Duodenal mucosa (tissue), 2 donors: ENCODE results near the gene STXBP1.

Source experiments
- H3K27ac ChIP-seq: one replicate; pipeline ENCODE4 v1.7.0; 2013; ENCODE audit warnings: low read depth, low read length
- H3K27me3 ChIP-seq, 2 donors: one replicate each; pipeline ENCODE4 v1.7.0; 2013; ENCODE audit warnings: low read length in 2 of 2, control low read depth in 1 of 2; ENCODE audit not compliant: insufficient read depth in 2 of 2, control insufficient read depth in 1 of 2
- H3K36me3 ChIP-seq, 2 donors: one replicate each; pipeline ENCODE4 v1.7.0; 2013; ENCODE audit warnings: low read length in 2 of 2, control low read depth in 1 of 2; ENCODE audit not compliant: insufficient read depth in 2 of 2, control insufficient read depth in 1 of 2
- H3K4me1 ChIP-seq, 2 donors: one replicate each; pipeline ENCODE4 v1.7.0; 2013; ENCODE audit warnings: low read length in 2 of 2, control low read depth in 1 of 2; ENCODE audit not compliant: insufficient read depth in 2 of 2, control insufficient read depth in 1 of 2
- H3K4me3 ChIP-seq, 2 donors: one replicate each; pipeline ENCODE4 v1.7.0; 2013; ENCODE audit warnings: low read length in 2 of 2, low read depth in 1 of 2
- H3K9ac ChIP-seq, 2 donors: one replicate each; pipeline ENCODE4 v1.7.0; 2013; ENCODE audit warnings: low read length in 2 of 2, low read depth in 1 of 2
- H3K9me3 ChIP-seq, 2 donors: one replicate each; pipeline ENCODE4 v1.7.0; 2013; ENCODE audit warnings: low read length in 2 of 2, control low read depth in 1 of 2; ENCODE audit not compliant: control insufficient read depth in 1 of 2

STXBP1 gene

GRCh38 chr9:127676638-127677037 lies 64.6 kb downstream of the STXBP1 start:
- Histone ChIP-seq H3K27ac (no peak overlapping the region), H3K9me3 (no peaks in the 10 kb centered on the region), H3K9ac (no peak overlapping the region), H3K27me3 (no peaks in the 10 kb centered on the region), H3K36me3 (peaks cover 4 to 23% of the 10 kb centered on the region in 2 donors), H3K4me3 (no peak overlapping the region), H3K4me1 (no peaks in the 10 kb centered on the region)

GRCh38 chr9:127679506-127679905 lies 67.4 kb downstream of the STXBP1 start:
- Histone ChIP-seq H3K36me3 (peaks cover 0 to 23% of the 10 kb centered on the region in 2 donors), H3K4me1 (no peaks in the 10 kb centered on the region), H3K9ac (no peak overlapping the region), H3K9me3 (no peaks in the 10 kb centered on the region), H3K4me3 (no peak overlapping the region), H3K27me3 (no peaks in the 10 kb centered on the region), H3K27ac (no peak overlapping the region)

GRCh38 chr9:127680226-127680625 lies 68.1 kb downstream of the STXBP1 start:
- Histone ChIP-seq H3K27me3 (no peaks in the 10 kb centered on the region), H3K4me3 (no peak overlapping the region), H3K27ac (no peak overlapping the region), H3K9ac (no peak overlapping the region), H3K9me3 (no peaks in the 10 kb centered on the region), H3K36me3 (peaks cover 0 to 23% of the 10 kb centered on the region in 2 donors), H3K4me1 (no peaks in the 10 kb centered on the region)

- H3K9ac ChIP-seq: no peak overlapping the region
- no peaks in the 10 kb centered on the region for H3K9me3 ChIP-seq
- no peak overlapping the region for H3K4me3 ChIP-seq
- peaks cover 0 to 21% of the 10 kb centered on the region in 2 donors for H3K36me3 ChIP-seq
- H3K27ac ChIP-seq: no peak overlapping the region
- H3K4me1 ChIP-seq: no peaks in the 10 kb centered on the region
- no peaks in the 10 kb centered on the region for H3K27me3 ChIP-seq
Measured at GRCh38 chr9:127680846-127681245, 68.8 kb downstream of the STXBP1 start.

GRCh38 chr9:127682351-127683136 lies 70.5 kb downstream of the STXBP1 start:
- Histone ChIP-seq H3K9me3 (no peaks in the 10 kb centered on the region), H3K27me3 (no peaks in the 10 kb centered on the region), H3K27ac (no peak overlapping the region), H3K36me3 (peaks cover 0 to 20% of the 10 kb centered on the region in 2 donors), H3K4me1 (no peaks in the 10 kb centered on the region), H3K4me3 (no peak overlapping the region), H3K9ac (no peak overlapping the region)

- Histone ChIP-seq H3K27me3 (no peaks in the 10 kb centered on the region), H3K4me1 (no peaks in the 10 kb centered on the region), H3K4me3 (no peak overlapping the region), H3K36me3 (peaks cover 0 to 20% of the 10 kb centered on the region in 2 donors), H3K9ac (no peak overlapping the region), H3K9me3 (no peaks in the 10 kb centered on the region), H3K27ac (no peak overlapping the region)
Measured at GRCh38 chr9:127683723-127684122, 71.6 kb downstream of the STXBP1 start.

GRCh38 chr9:127684576-127684975 lies 72.5 kb downstream of the STXBP1 start:
- no peaks in the 10 kb centered on the region for H3K4me1 ChIP-seq
- no peak overlapping the region for H3K27ac ChIP-seq
- H3K9ac ChIP-seq: no peak overlapping the region
- H3K27me3 ChIP-seq: no peaks in the 10 kb centered on the region
- peaks cover 0 to 16% of the 10 kb centered on the region in 2 donors for H3K36me3 ChIP-seq
- no peak overlapping the region for H3K4me3 ChIP-seq
- no peaks in the 10 kb centered on the region for H3K9me3 ChIP-seq

GRCh38 chr9:127686461-127687393 lies 74.7 kb downstream of the STXBP1 start:
- no peak overlapping the region for H3K4me3 ChIP-seq
- H3K9ac ChIP-seq: no peak overlapping the region
- peaks cover 0 to 16% of the 10 kb centered on the region in 2 donors for H3K36me3 ChIP-seq
- H3K27me3 ChIP-seq: no peaks in the 10 kb centered on the region
- H3K4me1 ChIP-seq: no peaks in the 10 kb centered on the region
- no peak overlapping the region for H3K27ac ChIP-seq
- H3K9me3 ChIP-seq: no peaks in the 10 kb centered on the region

GRCh38 chr9:127689329-127690000 lies 77.4 kb downstream of the STXBP1 start:
- no peaks in the 10 kb centered on the region for H3K9me3 ChIP-seq
- H3K4me3 ChIP-seq: no peak overlapping the region
- H3K27me3 ChIP-seq: no peaks in the 10 kb centered on the region
- H3K9ac ChIP-seq: no peak overlapping the region
- H3K4me1 ChIP-seq: no peaks in the 10 kb centered on the region
- peaks cover 0 to 9% of the 10 kb centered on the region in 2 donors for H3K36me3 ChIP-seq
- H3K27ac ChIP-seq: no peak overlapping the region
